ENCODE results near the gene ZNF277.

Gene ZNF277

GRCh38 chr7:112271162-112271561 is 64.7 kb downstream of the ZNF277 start:
- Mint-ChIP-seq H3K9me3 (no peaks in the 10 kb centered on the region), H3K27me3 (no peaks in the 10 kb centered on the region), H3K27ac (ENCODE audit: low read depth) (no peak overlapping the region), H3K4me3 (no peak overlapping the region), H3K4me1 (peaks cover 23% of the 10 kb centered on the region), H3K36me3 (ENCODE audit: insufficient read depth) (no peaks in the 10 kb centered on the region)
- no peak for ATAC-seq (replicated peaks; ENCODE audit: extremely low read depth, poor library complexity, severe bottlenecking)
- no peak for DNase-seq (ENCODE audit: low spot score in 2 of 2)

DNA sequence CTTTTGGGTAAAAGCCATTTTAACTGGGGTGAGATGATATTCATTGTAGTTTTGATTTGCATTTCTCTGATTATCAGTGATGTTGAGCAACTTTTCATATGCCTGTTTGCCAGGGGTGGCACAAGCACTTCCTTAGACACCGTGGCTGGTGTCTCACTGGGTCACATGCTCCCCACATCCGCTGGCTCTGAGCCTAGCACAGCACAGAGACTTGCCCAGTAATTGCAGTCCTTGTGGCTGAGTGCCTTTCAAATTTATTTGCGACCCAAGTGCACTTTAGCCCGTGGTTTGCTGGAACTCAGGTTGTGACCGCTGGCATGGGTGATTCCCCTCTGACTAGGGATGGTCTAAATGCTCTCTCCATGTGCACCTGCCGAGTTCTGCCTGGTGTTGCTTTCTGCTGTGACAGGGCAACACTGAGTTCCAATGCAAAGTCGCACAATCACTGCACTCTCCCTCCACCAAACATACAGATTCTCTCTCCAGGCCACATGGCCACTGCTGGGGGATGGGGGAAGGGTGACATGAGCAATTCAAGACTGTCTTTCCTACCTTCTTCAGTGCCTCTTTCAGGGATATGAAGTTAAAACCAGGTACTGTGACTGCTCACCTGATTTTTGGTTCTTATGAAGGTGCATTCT is 66.5 kb downstream of the ZNF277 start:
- DNase-seq (ENCODE audit: low spot score in 2 of 2) (no peak), ATAC-seq (replicated peaks; ENCODE audit: extremely low read depth, poor library complexity, severe bottlenecking) (peak; percentile 32)
- H3K4me1 Mint-ChIP-seq = peaks cover 17% of the 10 kb centered on the region
- no peaks in the 10 kb centered on the region for H3K36me3 Mint-ChIP-seq (ENCODE audit: insufficient read depth)
- no peak overlapping the region for H3K27ac Mint-ChIP-seq (ENCODE audit: low read depth)
- H3K4me3 Mint-ChIP-seq = no peak overlapping the region
- no peaks in the 10 kb centered on the region for H3K27me3 Mint-ChIP-seq
- H3K9me3 Mint-ChIP-seq = no peaks in the 10 kb centered on the region

GRCh38 chr7:112279042-112279441 is 72.5 kb downstream of the ZNF277 start:
- peaks cover 12% of the 10 kb centered on the region for H3K4me1 Mint-ChIP-seq
- H3K27me3 Mint-ChIP-seq = no peaks in the 10 kb centered on the region
- H3K9me3 Mint-ChIP-seq = no peaks in the 10 kb centered on the region
- no peak overlapping the region for H3K27ac Mint-ChIP-seq (ENCODE audit: low read depth)
- H3K4me3 Mint-ChIP-seq = no peak overlapping the region
- no peaks in the 10 kb centered on the region for H3K36me3 Mint-ChIP-seq (ENCODE audit: insufficient read depth)
- ATAC-seq (replicated peaks; ENCODE audit: extremely low read depth, poor library complexity, severe bottlenecking) = no peak
- DNase-seq (ENCODE audit: low spot score in 2 of 2) = no peak

- Mint-ChIP-seq H3K4me1 (peaks cover 18% of the 10 kb centered on the region), H3K27me3 (no peaks in the 10 kb centered on the region), H3K9me3 (no peaks in the 10 kb centered on the region), H3K4me3 (no peak overlapping the region), H3K27ac (ENCODE audit: low read depth) (no peak overlapping the region), H3K36me3 (ENCODE audit: insufficient read depth) (no peaks in the 10 kb centered on the region)
- ATAC-seq (replicated peaks; ENCODE audit: extremely low read depth, poor library complexity, severe bottlenecking) = no peak
- DNase-seq (ENCODE audit: low spot score in 2 of 2) = no peak
Measured at GRCh38 chr7:112280267-112280666, 73.8 kb downstream of the ZNF277 start.

DNA sequence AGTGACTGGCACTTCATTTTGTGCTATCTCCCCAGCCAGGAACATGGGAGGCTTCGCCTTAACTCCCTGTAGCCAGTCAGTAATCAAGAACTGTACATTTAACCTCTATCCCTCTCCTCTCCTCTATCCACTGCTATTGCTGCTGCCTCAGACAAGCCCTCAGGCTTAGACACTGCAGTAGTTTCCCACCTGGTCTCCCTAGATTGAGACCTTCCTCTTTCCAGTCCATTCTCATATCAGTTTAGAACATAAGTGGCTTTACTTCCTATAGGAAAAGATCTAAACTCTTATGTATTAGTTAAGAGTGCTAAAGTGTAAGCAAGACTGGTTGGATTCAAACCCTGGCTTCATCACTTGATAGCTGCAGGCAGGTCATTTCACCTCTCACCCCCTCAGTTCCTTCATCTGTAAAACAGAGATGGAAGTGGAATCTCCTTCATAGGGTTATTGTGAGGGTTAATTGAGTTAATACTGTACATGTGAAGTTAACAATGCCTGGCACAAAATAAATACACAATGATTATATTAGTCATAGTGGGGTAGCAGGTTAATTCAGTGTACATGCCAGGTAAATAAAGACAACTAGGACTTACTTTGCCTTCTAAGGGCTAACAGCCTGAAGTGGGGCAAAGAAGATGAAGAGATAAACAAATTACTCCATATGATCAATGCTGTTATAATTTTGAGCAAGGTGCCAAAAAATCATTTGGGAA is 76.1 kb downstream of the ZNF277 start:
- ATAC-seq (replicated peaks; ENCODE audit: extremely low read depth, poor library complexity, severe bottlenecking) = no peak
- Mint-ChIP-seq H3K36me3 (ENCODE audit: insufficient read depth) (peaks cover 3% of the 10 kb centered on the region), H3K4me3 (no peak overlapping the region), H3K27me3 (no peaks in the 10 kb centered on the region), H3K4me1 (peaks cover 33% of the 10 kb centered on the region), H3K27ac (ENCODE audit: low read depth) (no peak overlapping the region), H3K9me3 (no peaks in the 10 kb centered on the region)
- no peak for DNase-seq (ENCODE audit: low spot score in 2 of 2)

DNA sequence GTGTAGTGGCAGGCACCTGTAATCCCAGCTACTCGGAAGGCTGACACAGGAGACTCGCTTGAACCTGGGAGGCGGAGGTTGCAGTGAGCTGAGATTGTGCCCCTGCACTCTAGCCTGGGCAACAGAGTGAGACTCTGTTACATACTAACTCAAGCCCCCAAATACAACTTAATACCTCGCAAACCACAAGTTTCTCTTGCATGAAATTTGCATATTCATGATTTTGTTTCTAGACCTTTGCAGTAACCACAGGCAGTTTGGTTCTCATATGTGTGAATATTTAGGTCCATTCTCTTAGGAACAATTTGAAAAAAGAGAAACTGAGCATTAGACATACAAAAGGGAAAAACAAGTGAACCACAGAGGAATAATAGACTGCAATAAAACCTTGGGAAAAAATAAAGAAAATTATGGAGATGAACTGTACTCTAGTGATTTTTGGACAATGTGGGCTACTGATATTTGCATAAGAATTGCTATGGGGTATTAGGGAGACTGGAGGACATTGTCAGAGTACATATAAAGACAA is 77.0 kb downstream of the ZNF277 start:
- ATAC-seq (replicated peaks; ENCODE audit: extremely low read depth, poor library complexity, severe bottlenecking) (no peak), DNase-seq (ENCODE audit: low spot score in 2 of 2) (no peak)
- H3K4me3 Mint-ChIP-seq = no peak overlapping the region
- no peaks in the 10 kb centered on the region for H3K9me3 Mint-ChIP-seq
- peaks cover 3% of the 10 kb centered on the region for H3K36me3 Mint-ChIP-seq (ENCODE audit: insufficient read depth)
- peaks cover 38% of the 10 kb centered on the region for H3K4me1 Mint-ChIP-seq
- no peaks in the 10 kb centered on the region for H3K27me3 Mint-ChIP-seq
- no peak overlapping the region for H3K27ac Mint-ChIP-seq (ENCODE audit: low read depth)

GRCh38 chr7:112286250-112287086 is 80.0 kb downstream of the ZNF277 start:
- Mint-ChIP-seq H3K27ac (ENCODE audit: low read depth) (peak overlapping the region; percentile 90), H3K9me3 (no peaks in the 10 kb centered on the region), H3K27me3 (no peaks in the 10 kb centered on the region), H3K4me1 (peaks cover 40% of the 10 kb centered on the region), H3K4me3 (peak overlapping the region; percentile 11), H3K36me3 (ENCODE audit: insufficient read depth) (peaks cover 6% of the 10 kb centered on the region)
- peak; percentile 62 for ATAC-seq (replicated peaks; ENCODE audit: extremely low read depth, poor library complexity, severe bottlenecking)
- no peak for DNase-seq (ENCODE audit: low spot score in 2 of 2)

- Mint-ChIP-seq H3K9me3 (no peaks in the 10 kb centered on the region), H3K4me1 (peaks cover 42% of the 10 kb centered on the region), H3K27ac (ENCODE audit: low read depth) (no peak overlapping the region), H3K27me3 (no peaks in the 10 kb centered on the region), H3K4me3 (peak overlapping the region; percentile 44), H3K36me3 (ENCODE audit: insufficient read depth) (peaks cover 6% of the 10 kb centered on the region)
- no peak for DNase-seq (ENCODE audit: low spot score in 2 of 2)
- peak; percentile 46 for ATAC-seq (replicated peaks; ENCODE audit: extremely low read depth, poor library complexity, severe bottlenecking)
Measured at GRCh38 chr7:112288301-112288700, 81.8 kb downstream of the ZNF277 start.

DNA sequence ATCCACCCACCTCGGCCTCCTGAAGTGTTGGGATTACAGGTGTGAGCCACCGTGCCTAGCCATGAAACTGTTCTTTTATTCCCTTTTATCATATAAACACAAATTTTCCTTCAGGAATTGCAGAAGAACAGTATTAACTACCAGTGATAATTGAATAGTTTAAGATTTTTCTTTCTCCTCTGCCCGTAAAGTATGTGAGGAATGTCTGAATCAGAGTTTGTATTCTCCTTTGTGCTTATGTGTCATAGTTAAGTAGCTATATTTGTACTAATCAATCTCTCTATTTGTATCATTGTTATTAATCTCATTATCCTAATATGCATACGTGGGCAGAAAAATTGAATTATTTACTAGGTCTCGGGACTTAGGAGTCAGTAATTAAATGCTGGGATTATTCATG is 83.6 kb downstream of the ZNF277 start:
- DNase-seq (ENCODE audit: low spot score in 2 of 2) = no peak
- H3K9me3 Mint-ChIP-seq = no peaks in the 10 kb centered on the region
- ATAC-seq (replicated peaks; ENCODE audit: extremely low read depth, poor library complexity, severe bottlenecking) = no peak
- H3K4me3 Mint-ChIP-seq = no peak overlapping the region
- H3K27ac Mint-ChIP-seq (ENCODE audit: low read depth) = peak overlapping the region; percentile 77
- peaks cover 6% of the 10 kb centered on the region for H3K36me3 Mint-ChIP-seq (ENCODE audit: insufficient read depth)
- no peaks in the 10 kb centered on the region for H3K27me3 Mint-ChIP-seq
- H3K4me1 Mint-ChIP-seq = peaks cover 40% of the 10 kb centered on the region

DNA sequence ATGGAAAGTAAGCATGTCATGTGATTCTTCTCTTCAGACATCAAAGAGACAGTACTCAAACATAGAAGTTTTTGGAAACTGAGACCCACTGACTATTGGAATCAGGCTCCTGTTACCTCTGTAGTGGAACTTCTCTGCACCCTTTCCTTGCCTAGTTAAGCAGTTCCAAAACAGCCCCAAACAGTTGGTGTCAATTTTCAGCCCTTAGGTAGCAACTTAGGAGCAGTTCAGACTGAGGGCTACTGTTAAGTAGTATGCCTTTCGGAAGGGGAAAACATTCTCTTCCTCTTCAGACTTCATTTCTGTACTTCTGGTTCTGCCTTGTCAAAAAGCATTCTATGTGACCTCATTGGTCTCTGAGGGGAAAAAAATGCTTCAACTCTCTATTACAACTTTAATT is 85.7 kb downstream of the ZNF277 start:
- Mint-ChIP-seq H3K27me3 (no peaks in the 10 kb centered on the region), H3K4me1 (peaks cover 27% of the 10 kb centered on the region)

GRCh38 chr7:112293416-112293815 is 86.9 kb downstream of the ZNF277 start:
- DNase-seq (ENCODE audit: low spot score in 2 of 2) = no peak
- H3K27me3 Mint-ChIP-seq = no peaks in the 10 kb centered on the region
- H3K27ac Mint-ChIP-seq (ENCODE audit: low read depth) = no peak overlapping the region
- H3K36me3 Mint-ChIP-seq (ENCODE audit: insufficient read depth) = peaks cover 13% of the 10 kb centered on the region
- no peak for ATAC-seq (replicated peaks; ENCODE audit: extremely low read depth, poor library complexity, severe bottlenecking)
- H3K4me3 Mint-ChIP-seq = no peak overlapping the region
- H3K4me1 Mint-ChIP-seq = peaks cover 22% of the 10 kb centered on the region
- H3K9me3 Mint-ChIP-seq = no peaks in the 10 kb centered on the region

More for the DNA sequence above, 85.7 kb downstream of the ZNF277 start:
- Mint-ChIP-seq H3K9me3 (no peaks in the 10 kb centered on the region), H3K27ac (ENCODE audit: low read depth) (no peak overlapping the region), H3K36me3 (ENCODE audit: insufficient read depth) (peaks cover 9% of the 10 kb centered on the region), H3K4me3 (no peak overlapping the region)
- no peak for ATAC-seq (replicated peaks; ENCODE audit: extremely low read depth, poor library complexity, severe bottlenecking)
- DNase-seq (ENCODE audit: low spot score in 2 of 2) = no peak

DNA sequence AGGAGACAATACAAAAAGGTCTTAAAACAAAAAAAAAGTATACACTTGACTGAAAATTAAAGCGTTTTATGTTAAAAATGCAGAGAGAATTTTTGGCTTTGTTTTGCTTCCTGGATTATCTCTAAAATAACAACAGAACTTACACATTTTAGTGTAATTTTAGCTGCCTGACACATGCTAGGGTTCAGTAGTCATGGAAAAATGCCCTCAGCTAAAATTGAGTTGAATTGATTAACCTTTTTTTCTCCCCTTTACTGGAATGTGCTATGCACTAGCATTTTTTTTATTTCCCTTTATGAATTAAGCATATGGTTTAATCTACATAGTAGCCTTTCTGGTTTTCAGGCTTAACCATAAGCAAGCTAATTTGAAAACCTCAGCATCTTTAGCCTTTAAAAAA is 89.9 kb downstream of the ZNF277 start:
- ATAC-seq (replicated peaks; ENCODE audit: extremely low read depth, poor library complexity, severe bottlenecking) (no peak), DNase-seq (ENCODE audit: low spot score in 2 of 2) (no peak)
- Mint-ChIP-seq H3K4me1 (peaks cover 20% of the 10 kb centered on the region), H3K4me3 (no peak overlapping the region), H3K27me3 (no peaks in the 10 kb centered on the region), H3K27ac (ENCODE audit: low read depth) (no peak overlapping the region), H3K9me3 (no peaks in the 10 kb centered on the region), H3K36me3 (ENCODE audit: insufficient read depth) (peaks cover 9% of the 10 kb centered on the region)
